AG10803 (cell line): ENCODE data around the gene IRAG1.
A peak's percentile ranks its signal among the peaks of the same experiment; 100 is the strongest.

Experiments
- DNase-seq: peaks from one replicate; pipeline ENCODE4 v3.0.0; 2010; ENCODE audit warnings: low read depth
- H3K4me3 ChIP-seq: 2 replicates; pipeline ENCODE4 v1.5.1; 2011; ENCODE audit warnings: mild to moderate bottlenecking, low read length, control low read depth
- CTCF ChIP-seq: conservative IDR thresholded peaks from 2 replicates; pipeline ENCODE4 v1.5.1; 2011; ENCODE audit warnings: mild to moderate bottlenecking, low read length, control low read depth, inconsistent platforms

IRAG1 gene

DNA sequence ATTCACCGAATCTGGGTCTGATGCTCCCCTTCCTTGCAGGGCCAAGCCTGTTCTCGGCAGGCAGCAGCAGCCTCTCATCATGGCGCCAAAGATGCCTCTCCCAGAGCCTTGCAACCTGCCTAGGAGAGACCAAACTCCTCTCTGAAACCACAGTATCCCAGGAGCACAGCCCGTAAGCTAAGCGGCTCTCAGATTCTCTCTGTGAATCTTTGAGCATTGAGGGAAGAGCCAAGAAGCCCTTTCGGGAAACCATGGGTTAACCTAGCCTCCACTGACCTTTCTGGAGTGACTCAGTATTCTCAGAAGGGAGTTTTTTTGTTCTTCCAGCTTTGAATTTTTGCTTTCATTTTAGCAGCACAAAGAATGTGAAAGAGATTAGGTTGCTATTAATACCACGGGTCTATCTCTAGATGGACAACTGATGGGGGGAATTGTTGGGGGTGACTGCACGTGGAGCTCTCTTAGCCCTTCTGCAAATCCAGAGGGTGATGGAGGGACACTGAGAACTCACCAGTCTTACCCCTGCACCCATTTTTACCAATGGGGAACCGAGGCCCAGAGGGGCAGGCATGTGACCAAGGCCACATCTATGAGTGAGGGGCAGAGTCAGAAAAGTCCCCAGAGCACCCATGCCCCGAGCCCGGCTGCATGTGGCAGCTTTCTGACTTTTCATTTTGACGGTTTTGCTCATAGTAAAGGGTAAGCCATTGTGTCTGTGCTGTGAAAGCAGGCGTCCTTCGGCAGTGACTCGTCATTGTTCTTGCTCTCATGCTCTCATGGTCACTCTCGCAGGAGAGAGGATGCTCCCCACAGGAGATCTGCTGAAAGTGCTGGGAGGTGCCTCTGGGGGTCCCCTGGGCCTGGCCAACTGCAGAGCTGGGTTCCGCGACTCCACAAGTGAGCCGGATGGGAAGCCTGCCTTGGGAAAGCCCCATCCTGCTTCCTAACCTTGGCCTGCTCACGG is 36.0 kb downstream of the IRAG1 start:
- peak; percentile 53 for DNase-seq
- no peak overlapping the region for H3K4me3 ChIP-seq
- TF ChIP-seq CTCF: no peak

- TF ChIP-seq CTCF: no peak
- no peak for DNase-seq
- no peak overlapping the region for H3K4me3 ChIP-seq
Observed at GRCh38 chr11:10655943-10656576, 37.5 kb downstream of the IRAG1 start.

- TF ChIP-seq CTCF: no peak
- DNase-seq: no peak
- no peak overlapping the region for H3K4me3 ChIP-seq
Observed at GRCh38 chr11:10655227-10655626, 38.3 kb downstream of the IRAG1 start.

- H3K4me3 ChIP-seq: no peak overlapping the region
- DNase-seq: no peak
- no peak for TF ChIP-seq CTCF
Observed at GRCh38 chr11:10654811-10655150, 38.8 kb downstream of the IRAG1 start.

DNA sequence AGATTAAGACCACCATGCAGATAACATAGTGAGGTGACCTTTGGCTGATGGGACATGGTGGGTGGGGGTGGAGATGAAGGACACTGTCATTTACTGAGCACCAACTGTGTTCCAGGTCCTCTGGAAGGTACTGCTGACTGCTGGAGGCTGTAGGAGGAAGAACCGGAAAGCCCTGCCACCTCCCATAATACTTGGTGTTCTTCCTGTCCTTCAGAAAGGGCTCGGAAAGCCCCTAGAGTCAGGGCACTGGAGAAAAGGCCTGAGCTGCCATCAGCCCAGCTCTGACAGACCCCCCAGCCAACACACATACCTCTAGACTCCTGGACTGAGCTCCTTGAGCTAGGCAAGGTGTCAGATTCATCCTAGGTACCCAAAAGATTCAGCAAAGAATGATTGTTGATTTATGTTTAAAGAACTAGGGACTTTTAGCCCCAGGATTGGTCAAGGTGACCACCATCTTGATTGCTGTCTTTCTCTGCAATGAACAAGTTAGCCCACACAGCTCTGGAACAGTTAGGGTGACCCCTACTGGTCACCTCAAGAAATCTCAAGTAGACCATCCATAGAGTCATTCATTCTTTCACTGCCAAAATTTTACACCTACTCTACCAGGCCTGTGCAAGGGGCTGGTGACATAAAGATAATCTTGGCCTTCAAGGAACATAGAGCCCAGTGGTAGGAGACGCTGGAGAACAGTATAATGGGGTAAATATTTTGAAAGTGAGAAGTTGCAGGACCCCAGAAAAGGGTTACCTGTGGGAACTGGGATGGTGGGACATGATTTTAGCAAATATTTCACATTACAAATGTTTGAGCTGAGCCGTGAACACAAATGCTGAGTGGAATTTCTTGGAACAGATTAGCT is 39.4 kb downstream of the IRAG1 start:
- peak; percentile 66 for DNase-seq
- TF ChIP-seq CTCF: peak; percentile 69
- H3K4me3 ChIP-seq: no peak overlapping the region

DNA sequence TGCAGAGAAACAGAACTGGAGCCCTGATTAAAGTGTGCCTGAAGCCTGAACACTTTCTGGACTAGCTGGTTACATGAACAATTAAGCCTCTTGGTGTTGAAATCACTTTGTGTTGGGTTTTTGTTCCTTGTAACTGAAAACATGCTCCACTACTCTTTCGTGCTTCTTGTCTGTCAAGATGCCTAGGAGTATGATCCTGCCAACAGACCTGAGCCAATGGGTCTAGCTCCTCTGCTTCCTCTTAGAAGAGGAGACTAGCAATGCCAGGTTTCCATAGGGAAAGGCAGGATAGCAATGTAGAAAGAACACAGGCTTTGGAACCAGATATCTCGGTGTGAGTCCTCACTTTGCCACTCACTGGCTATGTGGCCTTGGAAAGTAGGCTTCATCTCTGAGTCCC is 40.3 kb downstream of the IRAG1 start:
- H3K4me3 ChIP-seq: no peak overlapping the region
- no peak for TF ChIP-seq CTCF
- peak; percentile 42 for DNase-seq
